ENCODE data around the gene GCH1.

DNA sequence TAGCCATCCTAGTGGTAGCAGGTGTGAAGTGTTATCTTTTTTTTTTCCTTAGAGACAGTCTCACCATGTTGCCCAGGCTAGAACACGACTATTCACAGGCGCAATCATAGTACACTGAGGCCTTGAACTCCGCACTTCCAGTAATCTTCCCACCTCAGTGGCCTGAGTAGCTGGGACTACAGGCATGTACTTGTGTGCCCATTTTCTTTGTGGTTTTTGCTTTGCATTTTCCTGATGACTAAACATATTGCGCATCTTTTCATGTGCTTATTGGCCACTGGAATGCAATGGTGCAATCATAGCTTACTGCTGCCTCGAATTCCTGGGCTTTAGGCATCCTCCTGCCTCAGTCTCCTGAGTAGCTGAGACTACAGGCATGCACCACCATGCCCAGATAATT is 33.3 kb upstream of the GCH1 start:
- TF ChIP-seq, protein P1, sequence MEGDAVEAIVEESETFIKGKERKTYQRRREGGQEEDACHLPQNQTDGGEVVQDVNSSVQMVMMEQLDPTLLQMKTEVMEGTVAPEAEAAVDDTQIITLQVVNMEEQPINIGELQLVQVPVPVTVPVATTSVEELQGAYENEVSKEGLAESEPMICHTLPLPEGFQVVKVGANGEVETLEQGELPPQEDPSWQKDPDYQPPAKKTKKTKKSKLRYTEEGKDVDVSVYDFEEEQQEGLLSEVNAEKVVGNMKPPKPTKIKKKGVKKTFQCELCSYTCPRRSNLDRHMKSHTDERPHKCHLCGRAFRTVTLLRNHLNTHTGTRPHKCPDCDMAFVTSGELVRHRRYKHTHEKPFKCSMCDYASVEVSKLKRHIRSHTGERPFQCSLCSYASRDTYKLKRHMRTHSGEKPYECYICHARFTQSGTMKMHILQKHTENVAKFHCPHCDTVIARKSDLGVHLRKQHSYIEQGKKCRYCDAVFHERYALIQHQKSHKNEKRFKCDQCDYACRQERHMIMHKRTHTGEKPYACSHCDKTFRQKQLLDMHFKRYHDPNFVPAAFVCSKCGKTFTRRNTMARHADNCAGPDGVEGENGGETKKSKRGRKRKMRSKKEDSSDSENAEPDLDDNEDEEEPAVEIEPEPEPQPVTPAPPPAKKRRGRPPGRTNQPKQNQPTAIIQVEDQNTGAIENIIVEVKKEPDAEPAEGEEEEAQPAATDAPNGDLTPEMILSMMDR (IDR thresholded peaks at IDR 0.05) = no peak
- no peak for TF ChIP-seq POLR2A (IDR thresholded peaks at IDR 0.05)

Data from tibial nerve (tissue), 3 donors.